Gastroesophageal sphincter (tissue), 3 donors: ENCODE measurements around the gene TDRD9.

ENCODE experiments used
- EP300 ChIP-seq: sonication (generic); formaldehyde crosslinking; IDR thresholded peaks from one replicate; pipeline ENCODE4 v1.6.1; 2017; ENCODE audit warnings: antibody characterized with exemption, mild to moderate bottlenecking
- POLR2AphosphoS5 ChIP-seq: sonication (generic); formaldehyde crosslinking; IDR thresholded peaks from one replicate; pipeline ENCODE4 v1.6.1; 2017; ENCODE audit warnings: antibody characterized with exemption
- TF ChIP-seq, protein P1 (sequence below), 4 experiments: fragments of 200-600 bp in 2 of 4; fragments of 450-650 bp in 2 of 4; sonication (generic) in 1 of 4; IDR thresholded peaks; one replicate each; pipeline ENCODE4 v1.5.1; 2017 to 2019; ENCODE audit warnings: antibody characterized with exemption in 4 of 4, mild to moderate bottlenecking in 2 of 4, moderate library complexity in 2 of 4

- TF ChIP-seq EP300: no peak
- TF ChIP-seq, protein P1, sequence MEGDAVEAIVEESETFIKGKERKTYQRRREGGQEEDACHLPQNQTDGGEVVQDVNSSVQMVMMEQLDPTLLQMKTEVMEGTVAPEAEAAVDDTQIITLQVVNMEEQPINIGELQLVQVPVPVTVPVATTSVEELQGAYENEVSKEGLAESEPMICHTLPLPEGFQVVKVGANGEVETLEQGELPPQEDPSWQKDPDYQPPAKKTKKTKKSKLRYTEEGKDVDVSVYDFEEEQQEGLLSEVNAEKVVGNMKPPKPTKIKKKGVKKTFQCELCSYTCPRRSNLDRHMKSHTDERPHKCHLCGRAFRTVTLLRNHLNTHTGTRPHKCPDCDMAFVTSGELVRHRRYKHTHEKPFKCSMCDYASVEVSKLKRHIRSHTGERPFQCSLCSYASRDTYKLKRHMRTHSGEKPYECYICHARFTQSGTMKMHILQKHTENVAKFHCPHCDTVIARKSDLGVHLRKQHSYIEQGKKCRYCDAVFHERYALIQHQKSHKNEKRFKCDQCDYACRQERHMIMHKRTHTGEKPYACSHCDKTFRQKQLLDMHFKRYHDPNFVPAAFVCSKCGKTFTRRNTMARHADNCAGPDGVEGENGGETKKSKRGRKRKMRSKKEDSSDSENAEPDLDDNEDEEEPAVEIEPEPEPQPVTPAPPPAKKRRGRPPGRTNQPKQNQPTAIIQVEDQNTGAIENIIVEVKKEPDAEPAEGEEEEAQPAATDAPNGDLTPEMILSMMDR (IDR thresholded peaks at IDR 0.05): no peak
- TF ChIP-seq POLR2AphosphoS5: no peak
Observed at GRCh38 chr14:103999795-104000440, 71.7 kb downstream of the TDRD9 start.
